A673 (cell line): ENCODE results near the gene DLG2.

ENCODE experiments used
- EZH2 ChIP-seq: fragments of 200-600 bp; sonication (generic); IDR thresholded peaks from 2 replicates; pipeline ENCODE4 v1.6.1; 2017; ENCODE audit warnings: borderline replicate concordance, low read depth, mild to moderate bottlenecking, mixed read lengths, antibody characterized with exemption, low read length; ENCODE audit not compliant: poor library complexity, severe bottlenecking
- TF ChIP-seq, protein P1 (sequence below): fragments of 300-800, 200-600 bp; sonication (generic); conservative IDR thresholded peaks from 2 replicates; pipeline ENCODE4 v1.5.1; 2017; ENCODE audit warnings: low read depth, mild to moderate bottlenecking, antibody characterized with exemption, low read length, moderate library complexity, mixed read lengths

DNA sequence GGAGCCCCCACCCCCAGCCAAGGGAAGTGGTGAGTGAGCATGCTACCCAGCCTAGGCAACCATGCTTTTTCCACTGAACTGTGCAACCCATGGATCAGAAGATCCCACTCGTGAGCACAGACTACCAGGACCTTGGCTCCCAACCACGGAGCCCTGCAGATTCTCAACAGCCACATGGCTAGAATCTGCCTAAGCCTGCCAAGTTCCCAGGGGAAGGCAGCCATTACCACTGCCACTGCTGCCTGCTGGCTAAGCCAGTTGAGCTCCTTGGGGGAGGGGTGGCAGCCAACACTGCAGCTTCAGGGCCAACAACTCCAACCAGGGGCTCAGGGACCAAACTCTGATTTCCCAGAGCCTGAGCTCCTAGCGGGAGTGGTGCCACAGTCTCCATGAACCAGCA is 195.8 kb downstream of the DLG2 start:
- TF ChIP-seq, protein P1, sequence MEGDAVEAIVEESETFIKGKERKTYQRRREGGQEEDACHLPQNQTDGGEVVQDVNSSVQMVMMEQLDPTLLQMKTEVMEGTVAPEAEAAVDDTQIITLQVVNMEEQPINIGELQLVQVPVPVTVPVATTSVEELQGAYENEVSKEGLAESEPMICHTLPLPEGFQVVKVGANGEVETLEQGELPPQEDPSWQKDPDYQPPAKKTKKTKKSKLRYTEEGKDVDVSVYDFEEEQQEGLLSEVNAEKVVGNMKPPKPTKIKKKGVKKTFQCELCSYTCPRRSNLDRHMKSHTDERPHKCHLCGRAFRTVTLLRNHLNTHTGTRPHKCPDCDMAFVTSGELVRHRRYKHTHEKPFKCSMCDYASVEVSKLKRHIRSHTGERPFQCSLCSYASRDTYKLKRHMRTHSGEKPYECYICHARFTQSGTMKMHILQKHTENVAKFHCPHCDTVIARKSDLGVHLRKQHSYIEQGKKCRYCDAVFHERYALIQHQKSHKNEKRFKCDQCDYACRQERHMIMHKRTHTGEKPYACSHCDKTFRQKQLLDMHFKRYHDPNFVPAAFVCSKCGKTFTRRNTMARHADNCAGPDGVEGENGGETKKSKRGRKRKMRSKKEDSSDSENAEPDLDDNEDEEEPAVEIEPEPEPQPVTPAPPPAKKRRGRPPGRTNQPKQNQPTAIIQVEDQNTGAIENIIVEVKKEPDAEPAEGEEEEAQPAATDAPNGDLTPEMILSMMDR = no peak
- TF ChIP-seq EZH2 = no peak
